HCT116 (cell line): Measurements from ENCODE around the gene ECSCR.
"Not testable (repeated sequence)": the region's sequence is repeated elsewhere in the genome, so short reads cannot be mapped to it uniquely, and the experiment has no call there.

Experiments used
- CTCF ChIP-seq, 3 experiments: fragments of 200-600 bp in 1 of 3; sonication (generic) in 1 of 3; IDR thresholded peaks in 2 of 3; conservative IDR thresholded peaks in 1 of 3; 2 replicates each; pipeline ENCODE4 v1.5.1; 2012 to 2017; ENCODE audit warnings: low read depth in 2 of 3, low read length in 2 of 3, antibody characterized with exemption in 1 of 3, borderline replicate concordance in 1 of 3, control low read depth in 1 of 3, mild to moderate bottlenecking in 1 of 3, mixed read lengths in 1 of 3, mixed run types in 1 of 3, moderate library complexity in 1 of 3; ENCODE audit not compliant: insufficient read depth in 1 of 3
- ELF1 ChIP-seq: IDR thresholded peaks from 2 replicates; pipeline ENCODE4 v1.6.1; 2012; ENCODE audit warnings: low read depth, borderline replicate concordance
- JUND ChIP-seq: IDR thresholded peaks from 2 replicates; pipeline ENCODE4 v1.6.1; 2012
- MAX ChIP-seq: IDR thresholded peaks from 2 replicates; pipeline ENCODE4 v1.6.1; 2012
- POLR2A ChIP-seq: IDR thresholded peaks from 2 replicates; pipeline ENCODE4 v1.7.0; 2011; ENCODE audit warnings: borderline replicate concordance; ENCODE audit not compliant: insufficient read depth, insufficient read length; ENCODE audit errors: extremely low read depth
- ZBTB33 ChIP-seq: IDR thresholded peaks from 2 replicates; pipeline ENCODE4 v1.6.1; 2011; ENCODE audit warnings: mild to moderate bottlenecking, low read length, moderate library complexity; ENCODE audit not compliant: insufficient replicate concordance; ENCODE audit errors: extremely low read depth

GRCh38 chr5:139503036-139503817, 40.7 kb upstream of the ECSCR start:
- TF ChIP-seq JUND; POLR2A; ZBTB33; MAX; ELF1; CTCF (IDR thresholded peaks at IDR 0.05 in 2 of 3, conservative IDR thresholded peaks at IDR 0.05 in 1 of 3; ENCODE audit: borderline replicate concordance in 1 of 3, insufficient read depth in 1 of 3, low read depth in 2 of 3, low read length in 2 of 3): not testable (repeated sequence)
